ENCODE data around the gene TTLL13. TPM values are rescaled to one million over a fixed set of nuclear protein-coding genes. Genes with fewer than 3 reads are reported as not detected.

The TTLL13 gene
- total and polyA plus RNA-seq, 2 of the 8 experiments (the other 6 are each of a cell fraction or from before 2014, with no cell fraction given), result 0.03 TPM; not detected in 1

Small RNA genes within 50 kb of the gene (small RNA-seq; reads per million reads assigned to genes)
- gene AC091167.3 (ENCODE audit: insufficient read depth), result not detected
- gene RN7SL736P (ENCODE audit: insufficient read depth), result not detected

Other genes starting within 250 kb of the TTLL13 start
- gene ZNF710, start 248.2 kb upstream of the TTLL13 start, total RNA-seq (2021; fragmentation: NEBNext Ultra II Directional; extraction: Animal tissue kit (Norgen Biotek cat#: 25700)), result 24.0 and 26.2 TPM in 2 replicates
- 10.5 and 14.4 TPM in 2 replicates for gene ZNF710, start 248.2 kb upstream of the TTLL13 start, polyA plus RNA-seq (2011; rRNA removed)
- 64.2 and 64.6 TPM in 2 replicates for gene IDH2, start 147.1 kb upstream of the TTLL13 start, total RNA-seq (2021; fragmentation: NEBNext Ultra II Directional; extraction: Animal tissue kit (Norgen Biotek cat#: 25700))
- 79.7 and 84.6 TPM in 2 replicates for gene IDH2, start 147.1 kb upstream of the TTLL13 start, polyA plus RNA-seq (2011; rRNA removed)
- gene SEMA4B, start 48.2 kb upstream of the TTLL13 start, total RNA-seq (2021; fragmentation: NEBNext Ultra II Directional; extraction: Animal tissue kit (Norgen Biotek cat#: 25700)), result 42.7 and 43.6 TPM in 2 replicates
- 43.0 and 62.4 TPM in 2 replicates for gene SEMA4B, start 48.2 kb upstream of the TTLL13 start, polyA plus RNA-seq (2011; rRNA removed)
- gene CIB1, start 15.6 kb upstream of the TTLL13 start, total RNA-seq (2021; fragmentation: NEBNext Ultra II Directional; extraction: Animal tissue kit (Norgen Biotek cat#: 25700)), result 26.0 and 29.1 TPM in 2 replicates
- gene CIB1, start 15.6 kb upstream of the TTLL13 start, polyA plus RNA-seq (2011; rRNA removed), result 50.4 and 63.5 TPM in 2 replicates
- gene GDPGP1, start 15.3 kb upstream of the TTLL13 start, total RNA-seq (2021; fragmentation: NEBNext Ultra II Directional; extraction: Animal tissue kit (Norgen Biotek cat#: 25700)), result 3.7 and 5.6 TPM in 2 replicates
- 1.8 and 3.0 TPM in 2 replicates for gene GDPGP1, start 15.3 kb upstream of the TTLL13 start, polyA plus RNA-seq (2011; rRNA removed)
- gene NGRN, start 16.1 kb downstream of the TTLL13 start, total RNA-seq (2021; fragmentation: NEBNext Ultra II Directional; extraction: Animal tissue kit (Norgen Biotek cat#: 25700)), result 101 and 102 TPM in 2 replicates
- gene NGRN, start 16.1 kb downstream of the TTLL13 start, polyA plus RNA-seq (2011; rRNA removed), result 59.4 and 60.1 TPM in 2 replicates
- 2.3 and 2.6 TPM in 2 replicates for gene ZNF774, start 102.7 kb downstream of the TTLL13 start, total RNA-seq (2021; fragmentation: NEBNext Ultra II Directional; extraction: Animal tissue kit (Norgen Biotek cat#: 25700))
- 0.82 and 0.96 TPM in 2 replicates for gene ZNF774, start 102.7 kb downstream of the TTLL13 start, polyA plus RNA-seq (2011; rRNA removed)
- gene IQGAP1, start 138.7 kb downstream of the TTLL13 start, total RNA-seq (2021; fragmentation: NEBNext Ultra II Directional; extraction: Animal tissue kit (Norgen Biotek cat#: 25700)), result 133 and 138 TPM in 2 replicates
- gene IQGAP1, start 138.7 kb downstream of the TTLL13 start, polyA plus RNA-seq (2011; rRNA removed), result 34.8 and 56.0 TPM in 2 replicates